Measurements from ENCODE around the gene CCL28.

CCL28 gene

GRCh38 chr5:43354774-43355173 lies 57.4 kb downstream of the CCL28 start:
- no peak for DNase-seq

- no peak for DNase-seq
These were observed 58.5 kb downstream of the CCL28 start for GRCh38 chr5:43353668-43354067.

GRCh38 chr5:43352915-43353314 lies 59.3 kb downstream of the CCL28 start:
- DNase-seq = no peak

- DNase-seq = no peak
These were observed 60.1 kb downstream of the CCL28 start for GRCh38 chr5:43352131-43352530.

GRCh38 chr5:43348861-43349363 lies 63.3 kb downstream of the CCL28 start:
- no peak for DNase-seq

GRCh38 chr5:43348207-43348606 lies 64.0 kb downstream of the CCL28 start:
- no peak for DNase-seq

- DNase-seq = no peak
These were observed 73.3 kb downstream of the CCL28 start for GRCh38 chr5:43338862-43339261.

- no peak for DNase-seq
These were observed 76.0 kb downstream of the CCL28 start for GRCh38 chr5:43336159-43336558.

- no peak for DNase-seq
These were observed 76.5 kb downstream of the CCL28 start for GRCh38 chr5:43335681-43336080.

GRCh38 chr5:43332401-43332800 lies 79.8 kb downstream of the CCL28 start:
- DNase-seq = no peak
